ENCODE results near the gene SCN1A. TPM values are rescaled to one million over a fixed set of nuclear protein-coding genes. Genes with fewer than 3 reads are reported as not detected.
A peak's percentile ranks its signal among the peaks of the same experiment; 100 is the strongest.

The SCN1A gene
- total and polyA plus RNA-seq, 2 of the 13 experiments (the other 11 are each of a cell fraction or from before 2014, with no cell fraction given) = 19.9 to 39.4 TPM

DNA sequence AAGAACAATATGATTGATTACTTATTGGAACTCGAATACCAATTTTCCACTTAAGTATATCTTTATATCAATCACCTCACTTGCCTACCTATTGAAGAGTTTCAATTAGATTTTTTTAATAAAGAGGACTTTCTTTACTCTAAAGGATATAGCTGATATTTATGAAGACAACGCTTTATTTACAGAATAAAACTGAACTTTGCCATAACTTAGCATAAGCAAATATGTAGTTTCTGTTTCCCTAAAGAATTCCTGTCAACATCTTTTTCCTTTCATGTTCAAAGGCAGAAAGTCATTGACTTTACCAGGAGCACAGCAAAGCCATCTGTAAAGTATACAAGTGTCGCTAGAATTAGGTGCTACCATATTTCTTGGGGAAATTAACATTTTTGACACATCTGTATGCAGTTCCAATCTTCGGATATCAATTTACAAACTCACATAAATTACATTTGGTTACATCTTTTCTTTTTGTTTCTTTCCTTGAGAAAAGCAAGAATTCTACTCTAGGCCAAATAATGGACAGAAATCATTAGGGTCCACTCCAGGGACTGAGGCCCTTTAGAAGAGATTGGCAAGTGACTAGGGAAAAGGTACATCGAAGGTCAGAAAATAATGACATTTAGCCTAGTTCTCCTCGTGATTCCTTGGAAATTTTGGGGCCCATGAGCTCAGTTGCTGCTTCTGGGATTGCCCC lies 7.5 kb upstream of the SCN1A start (continued):
- TF ChIP-seq, protein P1, sequence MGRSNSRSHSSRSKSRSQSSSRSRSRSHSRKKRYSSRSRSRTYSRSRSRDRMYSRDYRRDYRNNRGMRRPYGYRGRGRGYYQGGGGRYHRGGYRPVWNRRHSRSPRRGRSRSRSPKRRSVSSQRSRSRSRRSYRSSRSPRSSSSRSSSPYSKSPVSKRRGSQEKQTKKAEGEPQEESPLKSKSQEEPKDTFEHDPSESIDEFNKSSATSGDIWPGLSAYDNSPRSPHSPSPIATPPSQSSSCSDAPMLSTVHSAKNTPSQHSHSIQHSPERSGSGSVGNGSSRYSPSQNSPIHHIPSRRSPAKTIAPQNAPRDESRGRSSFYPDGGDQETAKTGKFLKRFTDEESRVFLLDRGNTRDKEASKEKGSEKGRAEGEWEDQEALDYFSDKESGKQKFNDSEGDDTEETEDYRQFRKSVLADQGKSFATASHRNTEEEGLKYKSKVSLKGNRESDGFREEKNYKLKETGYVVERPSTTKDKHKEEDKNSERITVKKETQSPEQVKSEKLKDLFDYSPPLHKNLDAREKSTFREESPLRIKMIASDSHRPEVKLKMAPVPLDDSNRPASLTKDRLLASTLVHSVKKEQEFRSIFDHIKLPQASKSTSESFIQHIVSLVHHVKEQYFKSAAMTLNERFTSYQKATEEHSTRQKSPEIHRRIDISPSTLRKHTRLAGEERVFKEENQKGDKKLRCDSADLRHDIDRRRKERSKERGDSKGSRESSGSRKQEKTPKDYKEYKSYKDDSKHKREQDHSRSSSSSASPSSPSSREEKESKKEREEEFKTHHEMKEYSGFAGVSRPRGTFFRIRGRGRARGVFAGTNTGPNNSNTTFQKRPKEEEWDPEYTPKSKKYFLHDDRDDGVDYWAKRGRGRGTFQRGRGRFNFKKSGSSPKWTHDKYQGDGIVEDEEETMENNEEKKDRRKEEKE (IDR thresholded peaks at IDR 0.05) = no peak
- TF ChIP-seq ZNF343 (CRISPR knock-in tag; IDR thresholded peaks at IDR 0.05) = no peak
- TF ChIP-seq ZNF225 (CRISPR knock-in tag; IDR thresholded peaks at IDR 0.05) = no peak
- TF ChIP-seq MAF1 (CRISPR knock-in tag; IDR thresholded peaks at IDR 0.05; ENCODE audit: borderline replicate concordance) = no peak
- no peak for TF ChIP-seq HNRNPH1 (optimal IDR thresholded peaks at IDR 0.05; ENCODE audit: low read depth, low read length)
- TF ChIP-seq, protein P2, sequence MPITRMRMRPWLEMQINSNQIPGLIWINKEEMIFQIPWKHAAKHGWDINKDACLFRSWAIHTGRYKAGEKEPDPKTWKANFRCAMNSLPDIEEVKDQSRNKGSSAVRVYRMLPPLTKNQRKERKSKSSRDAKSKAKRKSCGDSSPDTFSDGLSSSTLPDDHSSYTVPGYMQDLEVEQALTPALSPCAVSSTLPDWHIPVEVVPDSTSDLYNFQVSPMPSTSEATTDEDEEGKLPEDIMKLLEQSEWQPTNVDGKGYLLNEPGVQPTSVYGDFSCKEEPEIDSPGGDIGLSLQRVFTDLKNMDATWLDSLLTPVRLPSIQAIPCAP (CRISPR knock-in tag; IDR thresholded peaks at IDR 0.05; ENCODE audit: low read depth) = no peak
- TF ChIP-seq DNMT3B (CRISPR knock-in tag; conservative IDR thresholded peaks at IDR 0.05) = no peak
- TF ChIP-seq, protein P3, sequence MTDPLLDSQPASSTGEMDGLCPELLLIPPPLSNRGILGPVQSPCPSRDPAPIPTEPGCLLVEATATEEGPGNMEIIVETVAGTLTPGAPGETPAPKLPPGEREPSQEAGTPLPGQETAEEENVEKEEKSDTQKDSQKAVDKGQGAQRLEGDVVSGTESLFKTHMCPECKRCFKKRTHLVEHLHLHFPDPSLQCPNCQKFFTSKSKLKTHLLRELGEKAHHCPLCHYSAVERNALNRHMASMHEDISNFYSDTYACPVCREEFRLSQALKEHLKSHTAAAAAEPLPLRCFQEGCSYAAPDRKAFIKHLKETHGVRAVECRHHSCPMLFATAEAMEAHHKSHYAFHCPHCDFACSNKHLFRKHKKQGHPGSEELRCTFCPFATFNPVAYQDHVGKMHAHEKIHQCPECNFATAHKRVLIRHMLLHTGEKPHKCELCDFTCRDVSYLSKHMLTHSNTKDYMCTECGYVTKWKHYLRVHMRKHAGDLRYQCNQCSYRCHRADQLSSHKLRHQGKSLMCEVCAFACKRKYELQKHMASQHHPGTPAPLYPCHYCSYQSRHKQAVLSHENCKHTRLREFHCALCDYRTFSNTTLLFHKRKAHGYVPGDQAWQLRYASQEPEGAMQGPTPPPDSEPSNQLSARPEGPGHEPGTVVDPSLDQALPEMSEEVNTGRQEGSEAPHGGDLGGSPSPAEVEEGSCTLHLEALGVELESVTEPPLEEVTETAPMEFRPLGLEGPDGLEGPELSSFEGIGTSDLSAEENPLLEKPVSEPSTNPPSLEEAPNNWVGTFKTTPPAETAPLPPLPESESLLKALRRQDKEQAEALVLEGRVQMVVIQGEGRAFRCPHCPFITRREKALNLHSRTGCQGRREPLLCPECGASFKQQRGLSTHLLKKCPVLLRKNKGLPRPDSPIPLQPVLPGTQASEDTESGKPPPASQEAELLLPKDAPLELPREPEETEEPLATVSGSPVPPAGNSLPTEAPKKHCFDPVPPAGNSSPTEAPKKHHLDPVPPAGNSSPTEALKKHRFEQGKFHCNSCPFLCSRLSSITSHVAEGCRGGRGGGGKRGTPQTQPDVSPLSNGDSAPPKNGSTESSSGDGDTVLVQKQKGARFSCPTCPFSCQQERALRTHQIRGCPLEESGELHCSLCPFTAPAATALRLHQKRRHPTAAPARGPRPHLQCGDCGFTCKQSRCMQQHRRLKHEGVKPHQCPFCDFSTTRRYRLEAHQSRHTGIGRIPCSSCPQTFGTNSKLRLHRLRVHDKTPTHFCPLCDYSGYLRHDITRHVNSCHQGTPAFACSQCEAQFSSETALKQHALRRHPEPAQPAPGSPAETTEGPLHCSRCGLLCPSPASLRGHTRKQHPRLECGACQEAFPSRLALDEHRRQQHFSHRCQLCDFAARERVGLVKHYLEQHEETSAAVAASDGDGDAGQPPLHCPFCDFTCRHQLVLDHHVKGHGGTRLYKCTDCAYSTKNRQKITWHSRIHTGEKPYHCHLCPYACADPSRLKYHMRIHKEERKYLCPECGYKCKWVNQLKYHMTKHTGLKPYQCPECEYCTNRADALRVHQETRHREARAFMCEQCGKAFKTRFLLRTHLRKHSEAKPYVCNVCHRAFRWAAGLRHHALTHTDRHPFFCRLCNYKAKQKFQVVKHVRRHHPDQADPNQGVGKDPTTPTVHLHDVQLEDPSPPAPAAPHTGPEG (CRISPR knock-in tag; IDR thresholded peaks at IDR 0.05) = no peak
- TF ChIP-seq ZBTB1 (CRISPR knock-in tag; IDR thresholded peaks at IDR 0.05; ENCODE audit: borderline replicate concordance) = no peak
- TF ChIP-seq TSC22D2 (CRISPR knock-in tag; IDR thresholded peaks at IDR 0.05; ENCODE audit: borderline replicate concordance) = 0 out of 2 replicates have a peak, but pooled peaks have one; percentile 6
- TF ChIP-seq, protein P4, sequence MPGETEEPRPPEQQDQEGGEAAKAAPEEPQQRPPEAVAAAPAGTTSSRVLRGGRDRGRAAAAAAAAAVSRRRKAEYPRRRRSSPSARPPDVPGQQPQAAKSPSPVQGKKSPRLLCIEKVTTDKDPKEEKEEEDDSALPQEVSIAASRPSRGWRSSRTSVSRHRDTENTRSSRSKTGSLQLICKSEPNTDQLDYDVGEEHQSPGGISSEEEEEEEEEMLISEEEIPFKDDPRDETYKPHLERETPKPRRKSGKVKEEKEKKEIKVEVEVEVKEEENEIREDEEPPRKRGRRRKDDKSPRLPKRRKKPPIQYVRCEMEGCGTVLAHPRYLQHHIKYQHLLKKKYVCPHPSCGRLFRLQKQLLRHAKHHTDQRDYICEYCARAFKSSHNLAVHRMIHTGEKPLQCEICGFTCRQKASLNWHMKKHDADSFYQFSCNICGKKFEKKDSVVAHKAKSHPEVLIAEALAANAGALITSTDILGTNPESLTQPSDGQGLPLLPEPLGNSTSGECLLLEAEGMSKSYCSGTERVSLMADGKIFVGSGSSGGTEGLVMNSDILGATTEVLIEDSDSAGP (CRISPR knock-in tag; IDR thresholded peaks at IDR 0.05; ENCODE audit: borderline replicate concordance) = no peak
- TF ChIP-seq MAFF (IDR thresholded peaks at IDR 0.05; ENCODE audit: low read depth, low read length) = peak; percentile 10; the same call in 1 of the 2 replicates
- peak in 1 of 2 experiments; percentile 74; a peak in 2 of 4 replicates for TF ChIP-seq NR2F1 (CRISPR knock-in tag; IDR thresholded peaks at IDR 0.05)
- no peak for TF ChIP-seq PAWR (CRISPR knock-in tag; IDR thresholded peaks at IDR 0.05; ENCODE audit: borderline replicate concordance)
- TF ChIP-seq, protein P5, sequence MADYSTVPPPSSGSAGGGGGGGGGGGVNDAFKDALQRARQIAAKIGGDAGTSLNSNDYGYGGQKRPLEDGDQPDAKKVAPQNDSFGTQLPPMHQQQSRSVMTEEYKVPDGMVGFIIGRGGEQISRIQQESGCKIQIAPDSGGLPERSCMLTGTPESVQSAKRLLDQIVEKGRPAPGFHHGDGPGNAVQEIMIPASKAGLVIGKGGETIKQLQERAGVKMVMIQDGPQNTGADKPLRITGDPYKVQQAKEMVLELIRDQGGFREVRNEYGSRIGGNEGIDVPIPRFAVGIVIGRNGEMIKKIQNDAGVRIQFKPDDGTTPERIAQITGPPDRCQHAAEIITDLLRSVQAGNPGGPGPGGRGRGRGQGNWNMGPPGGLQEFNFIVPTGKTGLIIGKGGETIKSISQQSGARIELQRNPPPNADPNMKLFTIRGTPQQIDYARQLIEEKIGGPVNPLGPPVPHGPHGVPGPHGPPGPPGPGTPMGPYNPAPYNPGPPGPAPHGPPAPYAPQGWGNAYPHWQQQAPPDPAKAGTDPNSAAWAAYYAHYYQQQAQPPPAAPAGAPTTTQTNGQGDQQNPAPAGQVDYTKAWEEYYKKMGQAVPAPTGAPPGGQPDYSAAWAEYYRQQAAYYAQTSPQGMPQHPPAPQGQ (CRISPR knock-in tag; IDR thresholded peaks at IDR 0.05; ENCODE audit: borderline replicate concordance) = no peak
